OCI-LY3 (cell line): ENCODE results near the gene KIAA1671.

Experiments
- EZH2phosphoT487 ChIP-seq: fragments of 200-600 bp; shearing (Covaris generic); IDR thresholded peaks from 2 replicates; pipeline ENCODE4 v1.6.1; 2018; ENCODE audit warnings: antibody characterized with exemption, mixed run types, low read depth
- TF ChIP-seq, protein P1 (sequence below): fragments of 200-600, 300-600 bp; sonication (generic); IDR thresholded peaks from 2 replicates; pipeline ENCODE4 v1.5.1; 2014; ENCODE audit warnings: antibody characterized with exemption, low read length, low read depth

DNA sequence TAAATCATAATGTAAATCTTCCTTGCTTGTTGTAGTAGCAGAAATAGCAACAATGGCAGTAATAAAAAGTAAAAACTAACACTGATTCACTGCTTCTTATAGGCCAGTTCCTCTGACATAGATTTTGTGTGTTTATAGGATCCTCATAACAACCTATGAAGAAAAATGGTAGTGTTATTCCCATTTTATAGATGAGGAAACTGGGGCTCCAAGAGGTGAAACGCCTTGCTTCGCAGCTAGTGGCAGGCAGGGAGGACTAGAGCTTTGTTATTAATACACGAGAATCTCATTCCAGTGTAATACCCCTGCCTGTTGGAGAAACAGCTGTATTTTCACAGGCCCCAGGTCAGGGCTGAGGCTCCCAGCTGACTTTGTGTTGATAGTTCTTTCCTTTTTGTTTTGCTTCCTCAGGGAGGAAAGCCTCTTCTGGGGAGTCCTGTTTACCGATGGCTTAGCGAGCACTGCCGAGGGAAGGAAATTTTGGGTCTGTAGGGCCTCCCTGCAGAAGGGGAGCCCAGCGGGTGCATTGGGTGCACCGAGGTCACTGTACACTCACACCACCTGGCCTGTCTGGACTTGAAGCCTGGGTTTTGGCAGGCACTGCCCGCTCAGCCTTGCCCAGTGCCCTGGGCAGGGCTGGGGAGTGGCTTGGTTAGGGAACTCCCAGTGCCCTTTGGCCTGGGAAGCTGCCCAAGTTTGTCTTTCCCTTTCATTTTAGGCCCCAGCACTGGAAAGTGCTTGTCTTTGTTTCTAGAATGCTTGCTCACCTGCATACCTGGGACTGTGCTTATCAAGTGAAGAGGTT, 13.5 kb downstream of the KIAA1671 start:
- TF ChIP-seq, protein P1, sequence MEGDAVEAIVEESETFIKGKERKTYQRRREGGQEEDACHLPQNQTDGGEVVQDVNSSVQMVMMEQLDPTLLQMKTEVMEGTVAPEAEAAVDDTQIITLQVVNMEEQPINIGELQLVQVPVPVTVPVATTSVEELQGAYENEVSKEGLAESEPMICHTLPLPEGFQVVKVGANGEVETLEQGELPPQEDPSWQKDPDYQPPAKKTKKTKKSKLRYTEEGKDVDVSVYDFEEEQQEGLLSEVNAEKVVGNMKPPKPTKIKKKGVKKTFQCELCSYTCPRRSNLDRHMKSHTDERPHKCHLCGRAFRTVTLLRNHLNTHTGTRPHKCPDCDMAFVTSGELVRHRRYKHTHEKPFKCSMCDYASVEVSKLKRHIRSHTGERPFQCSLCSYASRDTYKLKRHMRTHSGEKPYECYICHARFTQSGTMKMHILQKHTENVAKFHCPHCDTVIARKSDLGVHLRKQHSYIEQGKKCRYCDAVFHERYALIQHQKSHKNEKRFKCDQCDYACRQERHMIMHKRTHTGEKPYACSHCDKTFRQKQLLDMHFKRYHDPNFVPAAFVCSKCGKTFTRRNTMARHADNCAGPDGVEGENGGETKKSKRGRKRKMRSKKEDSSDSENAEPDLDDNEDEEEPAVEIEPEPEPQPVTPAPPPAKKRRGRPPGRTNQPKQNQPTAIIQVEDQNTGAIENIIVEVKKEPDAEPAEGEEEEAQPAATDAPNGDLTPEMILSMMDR = no peak
- no peak for TF ChIP-seq EZH2phosphoT487
